ENCODE results near the gene AUTS2.

AUTS2 gene

DNA sequence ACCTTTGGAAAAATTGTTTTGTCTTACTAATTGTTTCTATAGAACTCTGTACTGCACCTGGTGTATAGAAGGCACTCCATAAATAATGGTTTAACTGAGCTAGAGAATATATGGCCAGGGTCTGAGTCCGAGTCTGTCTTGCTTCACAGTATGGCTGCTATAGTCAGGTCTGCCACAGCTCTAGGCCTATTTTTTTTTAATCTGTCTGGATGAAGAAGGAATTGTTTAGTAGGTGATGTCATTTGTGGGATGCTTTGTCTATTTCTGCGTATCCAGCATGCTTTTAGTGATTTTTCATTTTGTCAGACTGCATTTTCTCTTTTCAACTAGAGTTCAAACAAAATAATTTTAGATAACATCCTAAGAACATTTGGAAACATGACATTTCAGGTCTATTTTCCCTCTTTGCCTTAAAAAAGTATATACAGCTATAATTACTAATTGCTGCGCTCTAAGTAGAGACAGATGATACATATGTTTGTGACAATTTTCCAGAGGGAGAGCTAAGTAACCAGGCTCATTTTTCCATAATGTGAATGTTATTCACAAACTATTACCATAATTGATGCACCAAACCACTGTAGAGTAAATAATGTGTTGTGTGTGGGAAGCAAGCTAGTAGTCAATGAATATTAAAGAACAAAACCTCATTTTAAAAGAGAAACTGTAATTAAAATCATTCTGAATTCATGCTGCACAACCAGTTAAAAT lies 361.7 kb downstream of the AUTS2 start:
- no peak for DNase-seq (ENCODE audit: extremely low read depth in 1 of 2, low read depth in 1 of 2)

DNA sequence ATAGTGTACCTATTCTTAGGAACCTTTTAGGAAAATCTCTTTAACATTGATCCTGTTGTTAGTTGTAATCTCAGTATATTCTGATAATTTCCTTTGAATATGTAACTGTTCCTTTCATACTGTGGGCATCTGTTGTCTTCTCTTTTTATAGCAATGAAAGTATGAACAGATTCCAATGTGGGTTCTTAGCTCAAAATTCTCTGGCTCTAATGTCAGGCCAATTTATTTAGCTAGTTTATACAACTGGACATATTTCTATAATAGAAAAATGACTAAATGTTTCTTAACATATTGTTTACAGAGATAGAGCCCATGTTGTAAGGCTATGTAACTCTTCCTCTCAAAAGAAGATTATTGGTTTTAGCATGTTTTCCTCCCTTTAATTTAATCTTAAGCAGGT lies 363.2 kb downstream of the AUTS2 start:
- DNase-seq (ENCODE audit: extremely low read depth in 1 of 2, low read depth in 1 of 2), result no peak

DNA sequence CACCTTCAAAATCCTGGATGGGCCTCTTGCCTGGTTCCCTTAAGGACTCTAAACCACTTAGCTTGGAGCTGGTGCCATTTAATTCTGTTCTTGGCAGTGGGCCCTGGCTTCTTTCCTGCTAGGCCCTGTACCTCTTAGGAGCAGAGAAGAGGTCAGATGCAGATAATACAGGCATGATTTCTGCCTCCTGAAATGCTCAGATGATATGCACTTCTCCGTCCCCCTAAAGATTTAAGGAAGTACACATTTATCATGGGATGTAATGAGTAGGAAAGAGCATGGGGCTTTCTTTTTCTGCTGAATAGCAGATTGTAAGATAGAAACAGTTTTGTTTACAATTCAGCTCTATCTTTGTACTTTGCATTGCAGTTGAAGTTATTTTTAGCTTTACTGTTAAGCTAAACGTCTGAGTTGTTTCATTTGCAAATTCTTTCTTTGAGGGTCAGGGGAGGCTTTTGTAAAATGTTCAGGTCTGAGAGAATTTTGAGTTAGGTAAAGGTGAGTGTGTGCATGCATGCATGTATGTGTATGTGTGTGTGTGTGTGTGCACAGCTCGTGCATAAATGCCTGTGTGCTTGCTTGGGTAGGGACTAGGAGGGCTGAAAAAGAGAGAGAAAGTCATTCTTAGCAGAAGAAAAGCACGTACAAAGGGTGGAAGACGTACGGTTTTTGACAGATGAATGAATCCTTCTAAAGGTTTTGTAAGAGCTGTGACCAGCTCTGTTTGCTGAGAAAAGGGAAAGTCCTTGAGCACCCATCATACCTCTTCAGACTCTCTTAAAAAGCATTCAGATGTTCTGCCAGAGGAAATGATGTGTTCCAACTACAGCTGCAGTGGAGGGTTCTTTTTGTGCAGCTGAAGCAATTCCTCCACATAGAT lies 364.2 kb downstream of the AUTS2 start:
- DNase-seq (ENCODE audit: extremely low read depth in 1 of 2, low read depth in 1 of 2), result no peak

DNA sequence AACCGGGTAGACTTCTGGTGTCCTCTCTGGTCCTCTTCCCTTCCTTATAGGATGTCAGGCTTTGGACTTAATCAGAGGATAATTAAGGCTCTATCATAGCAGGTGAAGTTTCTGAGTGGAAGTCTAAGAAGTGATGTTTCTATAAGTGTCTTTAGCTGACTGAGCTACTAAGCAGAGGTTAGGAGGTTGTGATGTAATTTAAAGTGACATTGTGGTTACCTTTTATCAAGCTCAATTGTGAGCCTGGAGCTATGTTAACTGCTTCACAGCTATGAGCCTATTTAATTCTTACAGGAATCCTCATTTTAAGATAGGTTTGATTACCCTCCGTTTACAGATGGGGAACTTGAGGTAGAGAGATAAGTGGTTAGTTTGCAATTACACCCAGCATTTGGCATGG lies 365.1 kb downstream of the AUTS2 start:
- DNase-seq (ENCODE audit: extremely low read depth in 1 of 2, low read depth in 1 of 2), result no peak

DNA sequence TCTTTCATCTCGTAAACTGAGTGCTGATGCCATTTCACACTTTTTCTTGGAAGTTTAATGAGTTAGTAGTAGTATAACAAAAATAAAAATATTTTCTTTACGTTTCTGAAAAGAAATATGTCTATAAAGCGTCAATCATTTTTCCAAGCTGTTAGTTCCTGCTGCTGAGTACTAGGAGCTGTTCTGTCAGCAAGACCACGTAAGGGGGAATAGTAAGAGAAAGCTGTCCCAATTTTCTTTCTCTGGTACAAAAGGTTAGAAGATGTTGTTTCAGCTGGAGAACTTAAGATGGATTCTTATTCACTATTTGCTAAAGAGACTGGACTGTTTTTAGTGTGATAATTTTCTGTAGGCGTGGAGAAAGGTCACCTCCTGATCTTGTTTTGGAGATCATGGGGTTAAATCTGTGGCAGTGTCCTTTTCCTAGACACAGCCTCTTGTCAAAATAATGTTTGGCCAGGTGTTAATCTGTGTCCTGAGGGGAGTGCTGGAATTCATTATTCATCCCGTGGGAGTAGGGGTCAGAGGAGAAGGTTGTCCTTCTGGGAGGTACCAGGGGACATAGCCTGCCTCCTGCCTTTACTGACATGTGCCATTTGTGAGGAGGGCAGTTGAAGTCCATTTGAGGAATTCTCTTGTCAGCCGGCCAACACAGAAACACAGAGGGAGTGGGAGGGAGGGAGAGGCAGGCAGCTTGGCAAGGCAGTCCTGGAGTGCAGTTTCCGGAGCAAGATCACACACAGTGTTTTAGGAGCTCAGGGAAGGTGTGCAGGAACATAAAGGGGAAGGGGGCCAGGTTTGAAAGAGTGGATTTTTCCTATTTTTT lies 368.7 kb downstream of the AUTS2 start:
- DNase-seq (ENCODE audit: extremely low read depth in 1 of 2, low read depth in 1 of 2), result no peak

DNA sequence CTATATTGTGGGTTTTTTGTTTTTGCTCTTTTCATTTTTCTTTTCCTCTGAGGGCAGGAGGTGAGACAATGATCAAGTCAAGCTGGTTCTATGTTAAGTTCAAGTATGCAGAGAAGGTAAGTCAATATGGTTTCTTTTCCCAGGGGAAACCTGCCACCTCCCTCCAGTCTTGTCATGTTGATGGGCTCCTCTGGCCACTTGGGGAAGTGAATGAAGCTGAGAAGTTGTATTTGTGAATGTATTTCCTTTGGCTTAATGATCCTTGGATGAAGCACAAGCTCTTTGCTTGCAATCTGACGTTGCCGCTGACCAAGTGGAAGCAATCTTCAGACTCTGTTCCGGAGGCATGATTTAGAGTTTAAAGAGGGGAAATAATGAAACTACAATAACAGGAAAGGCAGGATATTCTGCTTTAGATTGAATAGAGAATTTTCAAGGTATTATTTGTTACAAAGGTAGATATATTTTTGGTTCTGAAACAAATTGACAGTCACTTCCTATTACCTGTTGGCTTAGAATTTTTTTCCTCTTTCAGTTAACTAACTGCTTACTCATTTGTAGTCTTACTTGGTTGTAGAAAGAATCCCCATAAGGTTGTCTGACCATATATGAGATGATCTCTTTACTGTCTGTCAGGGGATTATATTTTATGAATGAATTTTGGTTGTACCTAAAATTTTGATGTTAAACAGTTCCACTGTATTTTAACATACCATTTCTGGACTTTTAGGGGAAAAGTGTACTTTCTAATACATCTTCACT lies 369.6 kb downstream of the AUTS2 start:
- DNase-seq (ENCODE audit: extremely low read depth in 1 of 2, low read depth in 1 of 2), result no peak

DNA sequence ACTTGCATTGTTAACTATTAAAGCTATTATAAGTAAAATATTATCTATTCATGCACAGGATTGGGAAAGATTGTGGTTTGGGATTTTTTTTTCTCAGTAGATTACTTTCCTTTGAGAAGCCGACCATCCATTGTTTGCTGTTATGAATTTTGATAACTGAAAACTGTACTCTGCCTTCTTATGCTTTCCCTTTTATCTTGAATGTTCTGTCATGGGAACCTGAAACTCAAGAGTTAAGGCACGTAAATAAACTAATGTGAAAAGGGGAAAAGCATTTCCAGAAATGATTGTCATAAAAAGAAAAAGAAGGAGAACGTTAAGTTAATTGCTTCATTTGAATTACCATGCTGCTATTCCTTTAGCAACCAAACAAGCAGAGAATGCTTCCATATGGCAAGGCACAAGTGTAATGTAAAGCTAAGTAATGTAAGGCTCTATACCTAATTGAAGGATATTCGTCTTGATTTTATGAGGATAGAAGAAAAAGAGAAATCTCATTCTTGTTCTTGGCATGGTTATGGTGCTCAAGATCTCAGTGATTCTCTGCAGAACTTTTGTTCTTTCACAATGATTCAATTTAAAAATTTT lies 370.8 kb downstream of the AUTS2 start:
- no peak for DNase-seq (ENCODE audit: extremely low read depth in 1 of 2, low read depth in 1 of 2)

DNA sequence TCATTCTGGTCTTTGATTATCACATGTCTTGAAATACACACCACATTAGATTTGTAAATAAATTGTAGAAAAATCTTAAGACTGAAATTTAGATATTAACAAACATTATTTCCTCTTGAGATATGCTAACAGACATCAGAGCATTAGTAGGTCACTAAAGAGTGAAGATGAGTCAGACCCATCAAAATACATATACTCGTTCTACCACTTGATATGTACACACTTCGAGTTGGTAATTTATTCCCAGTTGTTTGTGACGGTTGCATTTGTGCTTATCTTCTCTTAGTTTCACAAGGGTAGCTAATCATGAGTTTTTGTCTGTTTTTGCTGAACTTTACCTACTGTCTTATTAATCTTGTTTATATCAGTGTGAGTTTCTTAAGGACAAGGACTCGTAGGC lies 383.4 kb downstream of the AUTS2 start:
- DNase-seq (ENCODE audit: extremely low read depth in 1 of 2, low read depth in 1 of 2), result no peak

DNA sequence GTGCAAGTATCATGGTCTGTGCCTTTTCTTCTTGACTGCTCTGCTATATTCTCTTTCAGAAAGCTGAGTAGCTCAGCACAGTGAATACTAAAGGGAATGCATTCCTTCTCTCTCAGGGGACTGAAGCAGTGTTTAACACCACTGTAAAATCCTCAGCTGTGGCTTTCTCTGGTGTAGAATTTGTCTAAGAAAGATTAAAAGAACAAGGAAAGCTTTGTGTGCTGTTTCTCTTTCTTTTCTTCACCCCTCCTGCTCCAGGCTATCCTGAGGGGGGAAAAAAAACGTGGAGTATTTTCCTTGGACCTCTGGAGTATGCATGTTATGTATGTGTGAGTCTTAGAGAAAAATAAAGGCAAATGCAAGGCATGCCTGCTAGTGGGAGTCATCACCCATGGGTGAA lies 383.9 kb downstream of the AUTS2 start:
- no peak for DNase-seq (ENCODE audit: extremely low read depth in 1 of 2, low read depth in 1 of 2)

DNA sequence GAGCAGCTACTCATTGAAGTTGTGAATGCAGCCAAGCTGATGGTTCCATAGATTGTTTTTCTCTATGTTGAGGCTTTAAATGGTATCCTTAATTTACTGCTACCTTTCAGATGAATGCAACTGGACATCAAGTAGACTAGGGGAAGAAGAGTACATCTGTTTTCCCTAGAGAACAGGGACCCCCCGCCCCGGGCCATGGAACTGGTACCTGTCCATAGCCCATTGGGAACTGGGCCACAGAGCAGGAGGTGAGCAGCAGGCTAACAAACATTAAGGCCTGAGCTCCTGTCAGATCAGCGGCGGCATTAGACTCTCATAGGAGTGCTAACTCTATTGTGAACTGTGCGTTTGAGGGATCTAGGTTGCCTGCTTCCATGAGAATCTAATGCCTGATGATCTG lies 391.3 kb downstream of the AUTS2 start:
- no peak for DNase-seq (ENCODE audit: extremely low read depth in 1 of 2, low read depth in 1 of 2)

DNA sequence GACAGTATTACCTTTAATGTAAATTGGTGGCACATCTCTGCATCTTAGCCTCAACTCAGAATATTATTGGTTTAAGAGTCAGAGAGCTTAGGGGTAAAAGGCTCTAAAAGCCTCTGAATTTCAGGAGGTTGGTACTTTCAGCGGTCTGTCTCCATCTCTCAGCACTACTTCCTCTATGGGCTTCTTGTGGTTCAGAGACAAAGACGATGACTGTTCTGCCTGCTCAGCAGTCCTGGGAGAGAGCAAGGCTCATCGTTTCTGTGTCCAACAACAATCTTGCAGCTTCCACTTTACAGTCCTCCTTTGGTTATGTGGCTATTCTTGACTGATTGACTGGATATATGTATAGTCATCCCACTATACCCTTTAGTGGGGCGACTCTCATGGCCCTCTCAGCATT lies 394.7 kb downstream of the AUTS2 start:
- no peak for DNase-seq (ENCODE audit: extremely low read depth in 1 of 2, low read depth in 1 of 2)

DNA sequence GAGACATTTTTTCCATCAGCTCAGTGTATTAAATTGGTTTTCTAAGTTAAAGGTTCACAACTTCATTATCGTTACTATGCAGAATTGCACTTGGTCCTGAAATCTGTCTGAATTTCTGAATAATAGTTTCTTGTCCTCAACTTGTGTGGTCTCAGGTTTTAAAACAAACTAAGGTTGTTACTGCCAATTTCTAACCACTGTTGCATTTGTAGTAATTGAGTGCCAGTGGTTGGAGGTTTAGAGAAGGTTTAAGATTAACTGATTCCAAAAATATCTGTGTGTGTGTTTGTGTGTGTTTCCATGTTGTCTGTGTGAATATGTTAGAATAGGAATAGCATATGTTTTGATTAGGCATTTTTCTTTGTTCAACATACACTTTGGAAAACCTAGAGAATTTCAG lies 395.9 kb downstream of the AUTS2 start:
- DNase-seq (ENCODE audit: extremely low read depth in 1 of 2, low read depth in 1 of 2), result no peak

DNA sequence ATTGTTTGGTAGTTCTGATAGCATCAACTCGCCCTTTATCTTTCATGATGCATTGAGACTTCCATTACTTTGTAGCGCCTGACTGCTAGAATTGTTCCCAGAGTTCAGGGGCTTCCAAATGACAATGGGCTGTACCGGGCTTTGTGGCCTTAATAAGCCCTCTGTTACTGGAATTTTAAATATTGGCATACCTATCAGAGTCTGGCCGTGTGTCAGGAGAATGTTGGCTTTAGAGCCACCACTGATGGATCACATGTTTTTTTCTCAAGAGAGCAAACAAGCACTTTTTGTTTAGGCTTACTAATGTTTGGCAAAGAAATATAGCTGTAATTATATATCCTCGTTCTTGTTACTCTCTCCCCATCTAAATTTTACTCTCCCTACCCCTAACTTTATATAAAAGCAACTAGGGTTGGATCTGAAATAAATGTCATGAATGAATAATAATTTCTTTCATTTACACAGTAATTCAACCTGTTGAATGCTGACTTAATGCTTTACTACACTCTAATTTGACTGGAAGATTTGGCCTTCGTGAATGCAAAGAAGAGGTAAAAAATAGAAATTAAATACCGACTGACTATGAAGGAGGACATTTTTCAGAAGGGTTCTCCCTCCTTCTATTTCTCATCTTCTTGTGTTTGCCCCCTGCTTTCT lies 396.7 kb downstream of the AUTS2 start:
- DNase-seq (ENCODE audit: extremely low read depth in 1 of 2, low read depth in 1 of 2), result no peak

DNA sequence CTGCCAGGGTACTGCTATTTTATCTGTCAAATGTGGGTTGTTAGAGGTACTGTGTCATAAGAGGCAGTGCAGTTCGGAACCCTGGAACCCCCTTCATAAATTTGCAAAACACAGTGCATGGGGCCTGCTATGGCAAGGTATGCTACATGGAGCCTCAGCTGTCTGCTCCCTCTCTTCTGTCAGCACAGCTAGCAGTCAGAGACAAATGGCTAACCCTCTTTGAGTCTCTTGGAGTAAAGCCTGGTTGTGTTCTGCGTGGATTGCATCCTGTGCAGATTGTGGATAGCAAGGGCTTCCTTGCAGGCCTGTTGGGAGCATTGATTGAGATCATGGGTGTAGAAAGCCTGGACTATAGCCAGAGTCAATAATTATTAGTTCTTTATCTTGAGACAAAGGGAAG lies 397.8 kb downstream of the AUTS2 start:
- no peak for DNase-seq (ENCODE audit: extremely low read depth in 1 of 2, low read depth in 1 of 2)

DNA sequence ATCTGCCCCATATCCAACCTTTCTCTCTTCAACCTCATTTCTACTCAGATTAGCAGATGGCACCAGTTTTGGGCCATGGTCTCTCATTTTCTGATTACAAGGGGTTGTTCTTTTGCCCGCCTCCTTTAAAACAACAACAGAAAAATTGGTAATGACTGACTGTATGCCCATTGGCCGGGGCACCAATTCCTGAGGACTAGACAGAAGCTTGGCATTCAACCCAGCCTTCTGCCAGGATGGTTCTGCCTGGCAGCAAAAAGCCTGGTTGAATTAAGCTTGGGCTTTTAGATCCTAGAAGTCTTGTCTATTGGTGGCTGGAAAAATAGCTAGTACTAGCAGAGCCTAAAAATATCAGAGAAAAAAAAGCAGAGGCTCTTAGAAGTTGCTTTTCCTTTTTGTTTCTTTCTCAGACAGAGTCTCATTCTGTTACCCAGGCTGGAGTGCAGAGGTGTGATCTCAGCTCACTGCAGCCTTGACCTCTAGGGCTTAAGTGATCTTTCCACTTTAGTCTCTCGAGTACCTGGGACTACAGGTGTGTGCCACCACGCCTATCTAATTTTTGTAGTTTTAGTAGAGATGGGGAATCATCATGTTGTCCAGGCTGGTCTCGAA lies 402.6 kb downstream of the AUTS2 start:
- DNase-seq (ENCODE audit: extremely low read depth in 1 of 2, low read depth in 1 of 2), result no peak

DNA sequence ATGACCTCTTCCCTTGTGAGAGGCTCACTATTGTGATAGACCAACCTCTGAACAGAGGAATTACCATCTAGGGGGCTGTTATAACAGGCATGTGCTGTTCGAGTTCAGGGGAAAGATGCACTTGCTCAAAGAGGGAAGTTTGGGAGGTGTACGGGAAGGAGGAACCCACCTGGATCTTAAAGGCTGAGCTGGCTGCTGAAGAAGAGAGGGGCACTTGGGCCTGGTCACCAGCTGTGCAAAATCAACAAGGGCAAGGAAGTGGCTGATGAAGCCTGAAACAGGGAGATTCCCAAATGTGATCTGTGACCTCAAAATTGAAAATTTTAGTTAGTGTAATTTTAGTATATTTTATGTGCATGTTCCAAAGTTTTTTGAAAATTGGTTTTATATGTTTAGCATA lies 407.2 kb downstream of the AUTS2 start:
- DNase-seq (ENCODE audit: extremely low read depth in 1 of 2, low read depth in 1 of 2), result no peak

DNA sequence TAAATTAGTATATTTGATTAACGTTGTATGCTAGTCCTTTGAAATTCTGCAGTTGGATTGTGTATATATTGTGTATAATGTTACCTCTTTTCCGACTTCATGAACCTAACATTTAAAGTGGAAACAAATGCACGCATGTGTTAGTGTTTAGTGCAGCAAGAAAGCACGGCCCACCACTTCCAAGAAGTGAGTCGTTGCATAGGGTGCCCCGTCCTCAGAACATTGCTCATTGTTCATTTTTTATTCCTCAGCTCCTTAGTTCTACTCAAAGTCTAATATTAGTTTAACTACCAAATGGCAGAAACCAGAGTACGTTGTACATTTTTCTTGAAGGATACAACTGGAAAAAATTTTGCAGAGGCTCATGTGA lies 407.6 kb downstream of the AUTS2 start:
- DNase-seq (ENCODE audit: extremely low read depth in 1 of 2, low read depth in 1 of 2), result no peak

DNA sequence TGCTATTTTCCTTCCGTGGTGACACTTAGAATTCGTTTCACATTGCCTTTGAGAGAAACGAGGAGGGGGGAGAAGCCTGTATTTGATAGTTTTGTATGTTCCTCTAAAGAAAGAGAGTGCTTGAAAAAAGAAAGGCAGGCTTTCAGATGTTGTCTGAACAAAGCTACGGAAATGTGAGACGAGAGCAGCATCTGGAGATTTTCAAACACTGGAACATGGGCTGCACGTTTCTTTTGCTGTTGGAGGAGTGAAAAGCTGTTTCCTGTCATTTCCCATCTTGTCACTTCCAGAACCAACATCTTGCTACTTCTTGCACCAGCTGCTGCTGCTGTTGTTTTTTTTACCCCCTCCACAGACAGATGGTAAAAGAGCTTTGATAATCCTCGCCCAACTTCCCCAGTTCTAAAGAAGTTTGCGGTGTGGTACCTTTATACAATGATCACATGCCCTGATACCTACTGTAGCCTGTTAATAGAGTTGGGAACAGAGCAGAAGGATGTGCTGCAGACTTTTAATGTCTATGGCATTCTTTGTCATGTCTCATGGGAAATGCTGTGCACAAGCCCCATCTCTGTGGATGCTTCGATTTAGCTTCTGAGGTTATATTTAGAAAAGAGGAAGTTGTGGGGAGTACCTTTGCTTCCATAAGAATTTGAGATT lies 408.1 kb downstream of the AUTS2 start:
- no peak for DNase-seq (ENCODE audit: extremely low read depth in 1 of 2, low read depth in 1 of 2)

DNA sequence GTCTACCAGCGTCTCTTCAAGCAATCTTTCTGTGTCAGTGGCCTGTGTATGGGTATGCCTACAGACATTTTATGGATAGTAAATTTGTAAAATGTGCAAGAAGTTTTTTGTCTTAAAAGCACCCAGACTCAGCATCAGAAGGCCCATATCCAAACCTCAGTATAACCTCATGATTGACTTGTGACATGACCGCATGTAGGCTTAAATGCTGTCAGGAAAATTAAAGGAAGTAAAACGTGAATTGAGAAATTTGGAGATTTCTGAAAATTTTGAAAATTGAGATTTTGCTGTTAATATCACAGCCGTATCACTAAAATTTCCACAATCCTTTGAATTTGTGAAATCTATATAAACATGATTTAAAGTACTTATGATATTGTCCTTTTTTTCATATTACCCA lies 410.2 kb downstream of the AUTS2 start:
- no peak for DNase-seq (ENCODE audit: extremely low read depth in 1 of 2, low read depth in 1 of 2)

All from stimulated activated CD8-positive, alpha-beta memory T cell treated with anti-CD3 and anti-CD28 coated beads, Interleukin-7, amount 100 ng/mL, for 48 hours (primary cell).